GM12864 (cell line): ENCODE data around the gene FAM228A.

ENCODE experiments used
- DNase-seq: peaks from one replicate; pipeline ENCODE4 v3.0.0-alpha.2; 2011; ENCODE audit warnings: low read depth
- H3K4me3 ChIP-seq: 2 replicates; pipeline ENCODE4 v1.5.1; 2011; ENCODE audit warnings: mild to moderate bottlenecking, low read depth, low read length, control low read depth
- TF ChIP-seq, protein P1 (sequence below): IDR thresholded peaks from 2 replicates; pipeline ENCODE4 v1.5.1; 2011; ENCODE audit warnings: low read depth, mild to moderate bottlenecking, moderate library complexity, low read length, control low read depth, inconsistent platforms; ENCODE audit errors: missing control alignments

FAM228A gene

DNA sequence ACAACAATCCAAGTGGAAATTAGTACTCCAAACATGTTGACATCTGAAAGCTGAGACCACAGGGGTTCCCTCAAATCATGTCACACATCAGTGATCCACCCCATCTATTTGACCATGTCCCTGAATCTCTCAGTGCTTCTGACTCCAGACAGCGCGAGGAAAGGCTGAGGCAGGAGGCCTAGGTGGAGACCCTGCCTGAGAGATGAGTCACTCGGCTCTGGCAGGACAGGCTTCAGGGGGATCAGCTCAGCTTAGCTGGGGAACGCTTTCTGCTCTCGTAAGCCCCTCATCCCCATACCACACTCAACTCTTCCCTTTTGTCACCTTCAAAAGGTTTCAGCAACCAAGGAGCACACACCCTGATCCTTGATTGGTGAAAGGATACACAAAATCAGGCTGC lies 5.8 kb upstream of the FAM228A start:
- DNase-seq, result no peak
- TF ChIP-seq, protein P1, sequence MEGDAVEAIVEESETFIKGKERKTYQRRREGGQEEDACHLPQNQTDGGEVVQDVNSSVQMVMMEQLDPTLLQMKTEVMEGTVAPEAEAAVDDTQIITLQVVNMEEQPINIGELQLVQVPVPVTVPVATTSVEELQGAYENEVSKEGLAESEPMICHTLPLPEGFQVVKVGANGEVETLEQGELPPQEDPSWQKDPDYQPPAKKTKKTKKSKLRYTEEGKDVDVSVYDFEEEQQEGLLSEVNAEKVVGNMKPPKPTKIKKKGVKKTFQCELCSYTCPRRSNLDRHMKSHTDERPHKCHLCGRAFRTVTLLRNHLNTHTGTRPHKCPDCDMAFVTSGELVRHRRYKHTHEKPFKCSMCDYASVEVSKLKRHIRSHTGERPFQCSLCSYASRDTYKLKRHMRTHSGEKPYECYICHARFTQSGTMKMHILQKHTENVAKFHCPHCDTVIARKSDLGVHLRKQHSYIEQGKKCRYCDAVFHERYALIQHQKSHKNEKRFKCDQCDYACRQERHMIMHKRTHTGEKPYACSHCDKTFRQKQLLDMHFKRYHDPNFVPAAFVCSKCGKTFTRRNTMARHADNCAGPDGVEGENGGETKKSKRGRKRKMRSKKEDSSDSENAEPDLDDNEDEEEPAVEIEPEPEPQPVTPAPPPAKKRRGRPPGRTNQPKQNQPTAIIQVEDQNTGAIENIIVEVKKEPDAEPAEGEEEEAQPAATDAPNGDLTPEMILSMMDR, result no peak
- H3K4me3 ChIP-seq, result no peak overlapping the region

GRCh38 chr2:24175631-24176187 lies 856 bp downstream of the FAM228A start:
- no peak for DNase-seq
- TF ChIP-seq, protein P1, result no peak
- H3K4me3 ChIP-seq, result no peak overlapping the region

GRCh38 chr2:24176326-24176725 lies 1.5 kb downstream of the FAM228A start:
- TF ChIP-seq, protein P1, result no peak
- DNase-seq, result no peak
- H3K4me3 ChIP-seq, result no peak overlapping the region

DNA sequence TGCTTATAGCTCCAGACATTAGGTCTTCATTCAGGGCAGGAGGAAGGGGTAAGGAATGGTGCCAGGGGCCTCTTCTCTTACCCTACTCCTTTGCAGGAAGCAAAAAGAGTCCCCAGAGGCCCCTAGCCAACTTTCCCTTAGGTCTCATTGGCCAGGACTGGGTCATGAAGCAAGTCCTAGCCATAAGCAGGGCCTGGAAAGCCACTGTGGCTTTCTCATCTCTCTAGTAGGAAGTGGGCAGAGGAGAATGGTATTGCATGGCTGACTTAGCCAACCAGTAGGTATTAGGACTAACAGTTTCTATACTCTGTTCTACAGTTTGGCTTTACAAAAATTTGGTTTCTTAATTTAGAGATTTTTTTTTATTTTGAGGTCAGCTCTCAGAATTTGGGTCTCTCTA lies 4.8 kb downstream of the FAM228A start:
- no peak for DNase-seq
- no peak overlapping the region for H3K4me3 ChIP-seq
- TF ChIP-seq, protein P1, result no peak

- H3K4me3 ChIP-seq, result no peak overlapping the region
- TF ChIP-seq, protein P1, result no peak
- no peak for DNase-seq
Measured at GRCh38 chr2:24181849-24182248, 7.0 kb downstream of the FAM228A start.

DNA sequence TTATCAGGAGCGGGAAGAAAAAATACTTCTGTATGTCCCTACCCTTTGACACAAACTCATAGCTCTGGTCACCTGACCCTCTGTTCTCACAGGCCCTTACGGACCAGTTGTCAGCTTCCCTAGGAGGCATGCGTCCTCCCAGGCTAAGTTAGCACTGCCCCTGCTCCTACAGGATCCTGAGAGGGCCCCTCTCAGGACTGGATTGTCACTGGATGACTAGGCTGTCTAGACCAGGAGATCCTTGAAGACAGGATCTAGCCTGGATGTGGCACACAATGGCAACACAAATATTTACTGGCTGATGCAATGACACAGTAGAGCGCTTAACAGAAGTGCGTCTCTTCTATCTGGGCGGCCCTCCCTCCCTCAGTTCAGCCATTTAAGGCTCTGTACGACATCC lies 7.7 kb downstream of the FAM228A start:
- TF ChIP-seq, protein P1, result no peak
- no peak overlapping the region for H3K4me3 ChIP-seq
- no peak for DNase-seq

DNA sequence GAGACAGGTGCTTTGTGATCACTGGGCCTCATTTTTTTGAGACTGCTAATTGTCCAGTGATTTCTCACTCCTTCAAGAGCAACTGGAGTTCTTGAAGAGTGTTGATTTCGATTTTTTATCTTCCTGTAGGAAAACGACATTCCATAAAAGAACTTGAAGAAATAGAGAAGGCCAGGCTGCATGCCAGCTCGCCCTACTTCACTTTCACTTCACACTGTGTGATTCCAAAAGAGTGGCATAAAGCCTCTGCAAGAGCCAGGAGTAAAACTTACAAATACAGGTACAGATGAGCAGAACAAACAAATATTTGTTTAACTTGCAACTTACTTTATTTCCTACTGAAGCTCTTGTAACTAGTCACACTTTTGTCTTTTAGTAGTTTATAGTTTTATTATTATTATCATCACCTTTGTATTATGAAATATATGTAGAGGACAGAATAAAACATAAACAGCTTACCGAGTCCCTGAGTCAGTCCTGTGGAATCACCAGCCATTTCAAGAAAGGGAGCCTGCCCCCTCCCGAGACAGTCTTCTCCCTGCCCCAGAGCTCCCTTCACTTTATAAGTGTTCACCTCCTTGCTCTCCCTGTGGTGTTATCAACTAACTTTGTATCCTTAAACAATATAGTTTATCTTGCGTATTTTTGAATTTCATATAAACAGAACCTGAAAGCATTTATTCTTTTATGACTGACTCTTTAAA lies 8.7 kb downstream of the FAM228A start:
- TF ChIP-seq, protein P1, result no peak
- no peak overlapping the region for H3K4me3 ChIP-seq
- DNase-seq, result no peak
